Measurements from ENCODE around the gene STPG1.
"Not testable (repeated sequence)": the region's sequence is repeated elsewhere in the genome, so short reads cannot be mapped to it uniquely, and the experiment has no call there.

STPG1 gene, protein sequence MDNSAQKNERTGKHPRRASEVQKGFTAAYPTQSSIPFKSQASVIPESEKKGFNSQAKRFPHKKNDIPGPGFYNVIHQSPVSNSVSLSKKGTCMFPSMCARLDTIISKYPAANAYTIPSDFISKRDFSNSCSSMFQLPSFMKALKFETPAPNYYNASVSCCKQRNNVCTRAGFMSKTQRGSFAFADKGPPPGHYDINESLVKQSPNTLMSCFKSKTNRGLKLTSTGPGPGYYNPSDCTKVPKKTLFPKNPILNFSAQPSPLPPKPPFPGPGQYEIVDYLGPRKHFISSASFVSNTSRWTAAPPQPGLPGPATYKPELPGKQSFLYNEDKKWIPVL

DNA sequence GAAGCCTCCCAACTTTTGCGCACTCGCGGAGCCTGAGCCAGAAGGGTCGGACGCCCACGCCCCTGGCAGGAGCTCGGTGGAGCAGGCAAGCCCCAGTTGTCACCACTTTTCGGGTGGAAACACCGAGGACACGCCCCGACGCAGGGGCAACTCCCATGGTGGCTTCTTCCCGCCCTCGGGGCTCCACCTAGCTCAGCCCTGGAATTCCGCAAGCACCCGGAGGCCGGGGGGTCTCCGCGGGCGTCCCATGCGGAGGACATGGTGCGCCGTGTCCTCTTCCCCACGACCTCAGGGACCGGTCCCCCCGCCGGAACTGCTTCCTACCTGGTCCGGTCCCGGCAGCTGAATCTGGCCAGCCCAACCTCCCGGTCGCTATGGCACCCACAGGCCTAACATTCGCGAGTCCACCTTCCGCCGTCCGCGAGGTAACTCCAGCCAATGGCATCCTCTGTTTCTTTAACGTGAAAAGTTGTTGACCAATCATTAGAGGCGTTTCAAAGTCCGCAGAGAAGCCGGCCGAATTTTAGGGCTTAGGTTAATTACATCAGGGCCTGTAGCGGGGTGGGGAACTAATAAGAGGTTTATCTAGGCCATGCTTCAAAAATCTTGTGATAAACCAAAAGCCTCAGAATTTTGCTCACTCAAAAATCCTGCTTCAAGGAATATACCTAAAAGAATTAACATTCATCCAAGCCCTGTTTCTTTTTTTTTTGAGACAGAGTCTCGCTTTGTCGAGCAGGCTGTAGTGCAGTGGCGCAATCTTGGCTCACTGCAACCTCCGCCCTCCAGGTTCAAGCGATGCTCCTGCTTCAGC lies at the start of gene STPG1:
Gene STPG1 (minus strand): TSS at position 433 of the 814 bp plus-strand sequence. CDS start 12,394 bp downstream, outside the sequence.
- peak in 3 of 4 experiments; percentile 24 to 37 (median 32) for DNase-seq

DNA sequence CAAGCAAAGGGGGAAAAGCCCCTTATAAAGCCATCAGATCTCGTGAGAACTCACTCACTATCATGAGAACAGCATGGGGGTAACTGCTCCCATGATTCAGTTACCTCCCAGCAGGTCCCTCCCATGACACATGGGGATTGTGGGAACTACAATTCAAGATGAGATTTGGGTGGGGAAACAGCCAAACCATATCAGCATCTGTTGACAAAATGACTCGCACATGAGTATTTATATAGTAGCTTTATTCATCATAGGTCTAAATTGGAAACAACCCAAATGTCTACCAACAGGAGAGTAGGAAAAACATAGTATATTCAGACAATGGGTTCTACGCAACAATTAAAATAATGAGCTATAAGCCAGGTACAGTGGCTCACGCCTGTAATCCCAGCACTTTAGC lies 48.5 kb upstream of the STPG1 start:
- not testable (repeated sequence) for DNase-seq

DNA sequence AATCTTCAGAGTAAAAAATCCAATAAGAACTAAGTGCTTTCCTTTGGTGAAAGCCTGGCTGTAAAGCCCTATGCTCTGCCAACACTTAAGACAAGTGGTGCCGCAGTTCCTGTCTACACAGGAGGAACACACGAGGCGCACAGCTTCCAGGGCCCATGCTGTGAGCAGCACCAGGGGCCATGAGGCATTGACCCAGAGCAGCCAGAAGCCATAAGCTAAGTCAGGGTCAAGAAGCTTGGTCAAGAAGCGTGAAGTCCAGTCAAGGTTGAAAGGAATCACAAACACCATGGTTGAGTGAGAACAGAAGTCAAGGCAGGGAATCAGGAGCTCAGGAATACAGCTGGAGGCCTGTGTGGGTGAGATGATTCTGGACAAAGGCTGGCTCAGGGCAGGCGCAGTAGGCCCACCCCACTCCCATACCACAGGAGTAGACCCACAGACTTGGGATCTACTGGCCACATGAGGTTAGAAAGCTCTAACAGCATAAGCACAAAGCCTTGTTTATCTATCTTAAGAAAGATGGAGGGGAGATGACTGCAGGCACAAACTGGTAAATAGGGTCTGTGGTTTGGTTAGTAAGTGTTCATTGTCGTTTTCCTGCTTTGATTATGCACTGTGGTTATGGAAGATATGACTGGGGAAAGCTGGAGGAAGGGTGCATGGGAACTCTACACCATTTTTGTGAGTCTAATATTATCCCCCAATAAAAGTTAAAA lies 46.1 kb upstream of the STPG1 start:
- no peak for DNase-seq

DNA sequence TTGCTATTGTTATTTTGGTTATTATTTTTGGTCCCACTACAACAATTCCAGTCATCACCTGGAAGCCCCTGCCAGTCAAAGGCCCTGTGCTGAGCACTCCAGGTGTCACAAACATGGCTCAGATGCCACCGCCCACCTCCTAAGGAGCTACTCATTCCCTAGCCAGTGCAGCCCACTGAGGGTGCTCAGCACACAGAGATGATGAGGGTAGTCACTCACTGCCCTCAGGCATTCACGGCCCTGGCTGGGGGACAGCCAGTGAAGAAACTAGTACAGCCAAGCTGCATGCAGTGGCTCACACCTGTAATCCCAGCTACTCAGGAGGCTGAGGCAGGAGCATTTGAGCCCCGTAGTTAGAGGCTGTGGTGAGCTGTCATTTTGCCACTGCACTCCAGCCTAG lies 44.3 kb upstream of the STPG1 start:
- DNase-seq: no peak

DNA sequence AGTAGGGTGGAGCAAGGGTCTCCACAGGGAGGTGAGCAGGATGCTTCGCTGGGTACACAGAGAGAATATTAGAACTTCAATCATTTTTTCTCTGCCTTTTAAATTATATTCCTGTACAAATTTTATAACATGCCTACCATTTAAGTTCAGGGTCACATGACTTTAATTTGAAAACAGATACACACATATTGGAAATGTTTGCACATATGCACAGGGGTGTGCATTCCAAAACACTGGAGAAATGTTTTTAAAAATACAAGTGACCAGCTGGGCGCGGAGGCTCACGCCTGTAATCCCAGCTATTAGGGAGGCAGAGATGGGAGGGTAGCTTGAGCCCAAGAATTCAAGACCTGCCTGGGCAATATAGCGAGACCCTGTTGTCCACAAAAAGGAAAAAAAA lies 41.7 kb upstream of the STPG1 start:
- DNase-seq: no peak

DNA sequence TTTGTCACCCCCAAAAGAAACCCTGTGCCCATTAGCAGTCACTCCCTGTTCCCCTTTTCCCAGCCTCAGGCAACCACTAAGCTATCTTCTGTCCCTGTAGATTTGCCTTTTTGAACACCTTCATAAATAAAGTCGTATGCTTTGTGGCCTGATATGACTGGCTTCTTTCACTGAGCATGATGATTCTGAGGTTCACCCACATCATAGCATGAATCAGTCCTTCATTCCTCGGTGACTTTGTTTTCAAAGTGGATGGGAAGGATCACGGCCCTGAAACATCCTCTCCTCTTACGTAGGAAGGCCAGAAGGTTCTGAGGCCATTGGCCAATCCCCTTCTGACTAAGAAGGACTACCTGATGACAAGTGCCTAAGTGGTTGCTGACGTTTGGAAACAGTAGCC lies 41.1 kb upstream of the STPG1 start:
- DNase-seq: no peak

DNA sequence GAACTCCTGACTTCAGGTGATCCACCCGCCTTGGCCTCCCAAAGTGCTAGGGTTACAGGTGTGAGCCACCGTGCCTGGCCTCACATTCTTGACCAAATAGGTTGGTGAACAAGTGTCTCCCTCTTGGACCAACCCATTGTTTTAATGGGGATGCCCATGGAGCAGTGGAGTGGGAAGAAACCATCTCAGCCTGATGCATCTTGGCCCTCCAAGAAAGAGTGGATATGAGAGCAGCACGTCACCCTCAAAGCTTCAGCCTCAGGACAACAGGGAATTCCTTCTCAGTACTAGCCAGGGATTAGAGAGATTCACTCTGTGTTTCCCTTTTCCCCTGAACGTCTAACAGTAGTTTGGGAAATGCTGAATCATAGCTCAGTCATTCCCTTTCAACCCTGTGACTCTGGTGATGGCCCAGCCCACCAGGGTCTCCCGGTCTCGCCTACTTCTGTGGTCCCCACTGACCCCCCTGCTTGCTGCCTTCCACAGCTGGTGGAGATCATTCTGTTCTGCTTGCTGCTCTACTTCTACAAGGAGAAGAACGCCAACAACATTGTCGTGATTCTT lies 39.4 kb upstream of the STPG1 start:
- DNase-seq: no peak

DNA sequence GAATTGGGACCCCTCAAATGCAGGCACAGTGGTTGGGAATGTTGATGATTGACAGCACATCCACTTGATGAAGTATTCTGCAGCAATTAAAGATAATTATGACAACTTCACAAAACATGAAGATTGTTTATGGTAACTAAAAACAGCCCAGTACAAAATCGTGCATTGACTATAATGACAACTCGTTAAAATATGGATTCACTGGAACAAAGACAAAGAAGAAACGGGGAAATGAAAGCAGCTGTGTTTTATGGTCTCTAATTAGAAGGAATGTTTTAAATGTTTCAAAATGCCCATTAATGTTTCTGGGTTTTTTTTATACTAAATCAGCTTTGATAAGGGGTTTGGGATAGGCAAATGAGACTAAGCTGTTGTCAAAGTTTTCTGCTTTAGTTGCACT lies 38.2 kb upstream of the STPG1 start:
- DNase-seq: no peak

DNA sequence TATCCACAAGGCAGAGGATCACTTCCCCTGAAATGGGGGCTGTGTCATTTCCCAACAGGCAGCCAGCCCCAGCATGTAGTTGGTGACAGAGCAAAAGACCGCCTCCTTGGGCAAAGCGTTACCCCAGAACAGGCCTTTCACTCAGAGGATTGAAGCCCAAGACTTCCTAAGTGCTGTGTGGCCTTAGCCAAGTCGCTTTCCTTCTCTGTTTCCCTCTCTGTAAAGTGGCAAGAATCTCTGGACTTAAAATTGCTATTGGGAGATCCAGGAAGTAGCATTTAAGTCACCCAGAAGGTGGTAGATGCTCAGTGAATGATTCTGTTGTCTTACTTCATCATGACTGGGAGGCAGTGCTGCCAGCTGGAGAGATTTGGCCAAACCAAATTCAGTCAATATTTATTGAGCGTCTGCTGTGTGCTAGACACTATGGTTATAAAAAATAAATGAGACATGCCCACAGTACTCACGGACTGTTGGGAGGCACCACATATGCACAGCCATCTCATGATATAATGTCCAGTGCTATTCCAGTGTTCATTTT lies 37.3 kb upstream of the STPG1 start:
- DNase-seq: no peak

DNA sequence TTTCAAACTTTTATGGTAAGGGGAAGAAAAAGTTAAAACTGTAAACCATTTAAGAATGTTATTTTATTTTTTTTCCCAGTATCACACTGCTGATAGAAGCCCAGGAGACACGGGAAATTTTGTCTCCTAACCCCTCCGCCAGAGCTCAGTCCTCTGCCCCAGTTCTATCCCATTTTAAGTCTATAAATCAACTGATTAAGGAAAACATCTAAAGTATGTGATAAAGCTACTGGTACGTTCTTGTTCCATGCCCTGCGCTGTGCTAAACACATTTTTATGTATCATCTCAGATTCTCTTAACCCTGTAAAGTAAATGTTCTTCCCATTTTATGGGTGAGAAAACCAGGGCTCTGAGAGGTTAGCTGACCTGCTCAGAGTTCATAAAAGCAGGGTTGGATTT lies 36.7 kb upstream of the STPG1 start:
- no peak for DNase-seq

DNA sequence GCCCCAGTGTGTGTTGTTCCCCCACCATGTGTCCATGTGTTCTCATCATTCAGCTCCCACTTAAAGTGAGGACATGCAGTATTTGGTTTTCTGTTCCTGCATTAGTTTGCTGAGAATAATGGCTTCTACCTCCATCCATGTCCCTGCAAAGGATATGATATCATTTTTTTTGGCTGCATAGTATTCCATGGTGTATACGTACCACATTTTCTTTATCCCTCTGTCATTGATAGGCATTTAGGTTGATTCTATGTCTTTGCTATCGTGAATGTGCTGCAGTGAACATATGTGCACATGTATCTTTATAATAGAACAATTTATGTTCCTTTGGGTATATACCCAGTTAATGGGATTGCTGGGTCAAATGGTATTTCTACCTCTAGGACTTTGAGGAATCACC lies 32.9 kb upstream of the STPG1 start:
- not testable (repeated sequence) for DNase-seq

DNA sequence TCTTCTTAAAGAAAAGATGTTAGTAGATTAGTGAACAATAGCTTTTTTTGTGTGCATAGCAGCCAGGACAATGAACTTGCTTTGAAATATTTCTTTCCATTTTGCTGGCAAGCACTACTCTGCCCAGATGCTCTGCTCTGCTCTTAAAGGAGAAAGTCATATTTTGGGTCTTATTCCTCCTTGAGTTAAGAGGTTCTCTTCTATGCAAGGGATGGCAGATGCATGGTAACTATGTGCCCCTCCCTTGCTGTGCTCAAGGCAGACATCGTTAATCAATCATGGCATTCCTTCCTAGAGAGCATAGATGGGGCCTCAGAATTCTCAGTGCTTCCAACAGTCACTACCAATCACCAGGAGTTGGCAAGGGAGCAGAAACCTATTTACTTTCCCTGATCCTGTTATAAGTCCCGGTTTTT lies 29.7 kb upstream of the STPG1 start:
- DNase-seq: no peak

DNA sequence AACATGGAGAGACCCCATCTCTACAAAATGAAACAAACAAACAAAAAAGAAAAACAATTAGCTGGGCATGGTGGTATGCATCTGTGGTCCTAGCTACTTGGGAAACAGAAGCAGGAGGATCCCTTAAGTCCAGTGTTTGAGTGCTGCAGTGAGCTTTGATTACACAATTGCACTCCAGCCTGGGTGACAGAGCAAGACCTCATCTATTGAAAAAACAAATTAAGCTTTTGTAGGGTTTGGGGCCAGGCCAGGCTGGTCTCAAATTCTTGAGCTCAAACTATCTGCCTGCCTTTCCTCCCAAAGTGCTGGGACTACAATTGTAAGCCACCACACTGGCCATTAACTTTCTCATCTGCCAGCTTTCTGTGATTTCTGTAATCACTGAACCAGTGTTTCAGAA lies 29.2 kb upstream of the STPG1 start:
- no peak for DNase-seq

DNA sequence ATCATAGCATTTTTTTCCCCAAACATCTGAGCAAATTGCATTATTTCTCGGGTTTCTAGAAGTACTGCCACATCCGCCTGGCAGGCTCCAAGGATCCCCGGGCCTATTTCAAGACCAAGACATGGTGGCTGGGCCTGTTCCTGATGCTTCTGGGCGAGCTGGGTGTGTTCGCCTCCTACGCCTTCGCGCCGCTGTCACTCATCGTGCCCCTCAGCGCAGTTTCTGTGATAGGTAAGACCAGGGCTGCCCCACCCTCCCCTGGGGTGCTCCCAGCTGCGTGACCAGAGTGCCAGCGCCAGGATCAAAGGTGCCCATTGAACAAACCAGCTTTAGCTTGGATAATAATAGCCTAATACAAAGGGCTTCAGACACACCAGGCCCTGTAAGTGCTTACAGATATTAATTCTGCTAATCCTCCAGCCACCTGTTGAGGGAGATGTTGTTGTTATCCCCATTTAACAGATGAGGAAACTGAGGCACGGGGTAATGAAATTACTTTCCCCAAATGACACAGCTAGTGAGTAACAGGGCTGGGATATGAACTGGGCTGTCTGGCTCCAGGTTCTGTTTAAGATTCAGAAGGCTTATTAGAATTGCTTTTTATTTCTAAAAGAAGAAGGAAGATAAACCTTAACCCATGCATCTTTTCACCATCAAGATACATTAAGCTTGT lies 28.6 kb upstream of the STPG1 start:
- DNase-seq: no peak

DNA sequence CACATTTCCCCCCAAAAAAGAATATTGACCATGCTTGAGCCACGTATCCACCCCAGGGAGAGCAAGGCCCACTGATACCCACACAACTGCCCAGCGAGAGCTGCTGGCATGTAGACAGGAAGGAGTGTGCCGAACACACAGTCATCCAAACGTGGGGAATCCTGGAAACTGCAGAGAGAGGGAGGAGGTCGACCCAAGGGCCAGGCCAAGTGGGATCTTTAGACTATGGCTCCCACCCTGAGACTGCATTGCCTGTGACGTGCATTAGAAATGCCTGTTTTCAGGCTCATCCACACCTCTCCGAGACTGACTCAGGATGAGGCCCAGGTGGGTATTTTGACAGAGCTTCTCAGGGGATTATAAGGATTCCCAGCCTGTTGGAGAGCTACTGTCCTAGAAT lies 27.9 kb upstream of the STPG1 start:
- no peak for DNase-seq

DNA sequence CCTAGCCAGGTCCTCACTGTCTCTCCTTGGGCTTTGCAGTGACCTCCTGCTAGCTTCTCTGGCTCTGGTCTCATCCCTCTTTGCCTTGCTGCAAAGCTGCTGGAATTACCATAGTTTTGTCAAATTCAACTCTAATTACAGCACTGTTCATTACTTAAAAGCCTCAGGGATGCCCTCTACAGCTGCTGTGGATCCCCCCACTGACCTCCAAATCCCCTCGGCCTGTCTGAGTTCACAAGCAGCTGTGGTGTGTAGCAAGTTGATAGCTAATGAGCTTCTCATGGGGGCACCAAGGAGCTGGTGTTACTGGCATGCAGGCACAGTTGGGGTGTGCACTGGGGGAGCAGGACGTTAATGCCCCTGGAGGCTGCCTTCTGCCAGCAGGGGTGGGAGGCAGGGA lies 26.9 kb upstream of the STPG1 start:
- DNase-seq: no peak

DNA sequence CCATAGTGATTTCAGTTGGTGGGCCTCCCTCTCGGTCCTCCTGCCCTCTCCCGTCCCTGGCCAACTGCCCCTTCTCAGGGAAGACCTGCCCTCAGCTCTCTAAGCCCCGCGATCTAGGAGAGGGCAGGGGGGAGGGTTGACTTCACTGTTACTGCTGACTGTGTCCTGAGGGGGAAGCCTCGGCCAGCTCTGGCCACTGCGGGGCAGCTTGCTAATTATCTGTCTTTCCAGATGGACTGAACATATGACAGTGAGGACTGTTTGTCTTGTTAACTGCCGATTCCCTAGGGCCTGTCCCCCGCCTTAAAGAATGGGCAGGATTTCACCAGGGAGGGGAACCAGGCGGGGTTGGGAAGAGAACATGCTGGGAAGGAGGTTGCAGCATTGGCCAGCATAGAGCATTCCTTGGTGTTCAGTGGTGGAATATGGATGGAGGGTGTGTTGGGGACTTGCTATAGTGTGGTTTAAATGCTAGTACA lies 24.9 kb upstream of the STPG1 start:
- DNase-seq: no peak

DNA sequence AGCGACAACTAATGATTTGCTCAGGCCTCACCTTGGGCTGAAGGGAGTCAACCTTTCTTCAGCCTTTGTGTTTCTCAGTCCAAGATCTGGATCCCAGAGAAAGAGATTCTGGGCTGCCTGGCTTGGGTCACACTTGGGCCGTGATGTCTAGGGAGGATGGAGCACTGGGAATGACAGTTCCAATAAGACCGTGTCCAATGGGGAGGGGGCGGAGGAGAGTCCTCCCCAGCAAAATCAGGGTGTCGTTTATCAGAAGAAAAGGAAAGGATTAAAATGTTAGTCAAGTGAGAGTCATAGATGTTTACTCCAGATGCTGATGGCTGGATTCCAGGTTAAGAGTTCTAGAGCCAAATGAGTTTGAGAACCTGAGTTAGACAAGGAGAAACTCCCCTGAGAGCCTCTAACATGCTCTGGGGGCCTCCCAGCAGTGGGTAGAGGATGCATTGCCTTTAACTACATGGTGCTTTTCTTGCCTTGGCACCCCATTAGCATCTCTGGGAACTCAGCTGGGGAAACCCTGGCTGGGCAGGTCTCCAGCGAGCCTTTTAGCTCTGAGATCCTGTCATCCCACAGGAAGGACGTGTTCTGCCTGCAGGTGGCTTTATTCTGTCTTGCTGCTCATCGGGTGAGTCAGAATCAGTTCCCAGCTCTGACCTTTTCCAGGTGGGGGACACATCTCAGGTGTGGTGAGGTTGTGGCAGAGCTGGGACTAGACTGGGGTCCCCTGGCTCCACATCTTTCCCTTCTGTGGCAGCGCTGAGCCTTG lies 24.2 kb upstream of the STPG1 start:
- DNase-seq: no peak

DNA sequence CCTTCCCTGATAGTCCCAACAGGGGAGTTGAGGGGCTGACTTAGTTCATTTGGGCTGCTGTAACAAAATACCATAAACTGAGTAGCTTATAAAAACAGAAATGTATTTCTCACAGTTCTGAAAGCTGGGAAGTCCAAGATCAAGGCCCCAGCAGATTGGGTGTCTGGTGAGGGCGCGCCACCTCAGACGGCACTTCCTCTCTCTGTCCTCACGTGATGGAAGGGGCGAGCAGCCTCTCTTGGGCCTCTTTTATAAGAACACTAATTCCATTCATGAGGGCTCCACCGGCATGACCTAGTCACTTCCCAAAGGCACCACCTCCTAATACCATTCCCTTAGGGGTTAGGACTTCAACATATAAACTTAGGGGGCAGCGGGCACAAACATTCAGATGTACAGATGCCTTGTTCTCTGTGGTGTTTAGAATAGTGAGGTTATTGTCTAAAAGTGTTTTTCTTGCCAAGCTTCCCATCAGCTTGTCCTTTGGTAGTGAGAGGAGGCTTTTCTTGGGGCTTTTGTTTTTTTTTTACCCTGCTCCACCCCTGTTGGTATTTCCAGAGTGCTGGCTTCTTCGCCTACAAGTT lies 22.3 kb upstream of the STPG1 start:
- DNase-seq: no peak

DNA sequence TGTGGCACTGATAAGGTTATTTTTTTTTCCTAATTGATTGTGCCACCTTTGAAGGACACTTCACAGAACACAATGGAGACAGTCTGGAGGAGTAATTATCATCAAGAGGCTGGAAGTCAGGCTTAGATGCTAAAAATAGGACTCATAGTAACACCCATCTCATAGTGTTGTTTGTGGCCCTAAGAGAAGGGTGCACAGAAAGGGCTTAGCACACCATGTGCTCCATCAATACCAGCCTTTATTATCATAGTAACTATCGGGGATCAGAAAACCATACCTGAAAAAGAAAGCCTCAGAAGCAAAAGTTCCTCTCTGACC lies 13.9 kb upstream of the STPG1 start:
- no peak for DNase-seq
